Stomach smooth muscle (tissue), 2 donors: ENCODE results near the gene BAHCC1.

ENCODE experiments used
- H3K27ac ChIP-seq: one replicate; pipeline ENCODE4 v1.7.0; 2013; ENCODE audit warnings: mild to moderate bottlenecking, low read length, inconsistent platforms
- H3K27me3 ChIP-seq, 2 donors: one replicate each; pipeline ENCODE4 v1.7.0; 2013; ENCODE audit warnings: low read length in 2 of 2; ENCODE audit not compliant: insufficient read depth in 2 of 2, control insufficient read depth in 1 of 2
- H3K36me3 ChIP-seq, 2 donors: one replicate each; pipeline ENCODE4 v1.7.0; 2013; ENCODE audit warnings: low read length in 2 of 2; ENCODE audit not compliant: control insufficient read depth in 2 of 2, insufficient read depth in 2 of 2
- H3K4me1 ChIP-seq: one replicate; pipeline ENCODE4 v1.7.0; 2013; ENCODE audit warnings: low read length; ENCODE audit not compliant: control insufficient read depth, insufficient read depth
- H3K4me3 ChIP-seq, 2 donors: one replicate each; pipeline ENCODE4 v1.7.0; 2013; ENCODE audit warnings: low read length in 2 of 2
- H3K9ac ChIP-seq, 2 donors: one replicate each; pipeline ENCODE4 v1.7.0; 2013; ENCODE audit warnings: low read length in 2 of 2, mild to moderate bottlenecking in 1 of 2
- H3K9me3 ChIP-seq, 2 donors: one replicate each; pipeline ENCODE4 v1.7.0; 2013; ENCODE audit warnings: low read length in 2 of 2; ENCODE audit not compliant: control insufficient read depth in 2 of 2
- donor health status: healthy.
- donor health status: Pancreatic carcinoma.

Gene BAHCC1

GRCh38 chr17:81440051-81440471 lies 44.8 kb downstream of the BAHCC1 start:
- Histone ChIP-seq H3K4me1 (peaks cover 17% of the 10 kb centered on the region), H3K27me3 (no peaks in the 10 kb centered on the region), H3K4me3 (no peak overlapping the region), H3K27ac (no peak overlapping the region), H3K36me3 (no peaks in the 10 kb centered on the region), H3K9ac (no peak overlapping the region), H3K9me3 (no peaks in the 10 kb centered on the region)

- no peak overlapping the region for H3K27ac ChIP-seq
- H3K27me3 ChIP-seq: no peaks in the 10 kb centered on the region
- peaks cover 14% of the 10 kb centered on the region for H3K4me1 ChIP-seq
- no peak overlapping the region for H3K9ac ChIP-seq
- H3K4me3 ChIP-seq: no peak overlapping the region
- H3K9me3 ChIP-seq: no peaks in the 10 kb centered on the region
- H3K36me3 ChIP-seq: no peaks in the 10 kb centered on the region
These were observed 45.4 kb downstream of the BAHCC1 start for GRCh38 chr17:81440511-81441244.

- Histone ChIP-seq H3K27me3 (no peaks in the 10 kb centered on the region), H3K9me3 (no peaks in the 10 kb centered on the region), H3K9ac (no peak overlapping the region), H3K36me3 (no peaks in the 10 kb centered on the region), H3K27ac (no peak overlapping the region), H3K4me3 (no peak overlapping the region), H3K4me1 (peaks cover under 1% of the 10 kb centered on the region)
These were observed 47.5 kb downstream of the BAHCC1 start for GRCh38 chr17:81442791-81443190.

GRCh38 chr17:81443269-81443668 lies 48.0 kb downstream of the BAHCC1 start:
- Histone ChIP-seq H3K27me3 (no peaks in the 10 kb centered on the region), H3K36me3 (no peaks in the 10 kb centered on the region), H3K27ac (no peak overlapping the region), H3K4me1 (no peaks in the 10 kb centered on the region), H3K9ac (no peak overlapping the region), H3K9me3 (no peaks in the 10 kb centered on the region), H3K4me3 (no peak overlapping the region)

GRCh38 chr17:81444610-81445339 lies 49.5 kb downstream of the BAHCC1 start:
- Histone ChIP-seq H3K4me1 (no peaks in the 10 kb centered on the region), H3K27me3 (no peaks in the 10 kb centered on the region), H3K9ac (no peak overlapping the region), H3K9me3 (no peaks in the 10 kb centered on the region), H3K27ac (no peak overlapping the region), H3K4me3 (no peak overlapping the region), H3K36me3 (no peaks in the 10 kb centered on the region)

GRCh38 chr17:81445642-81446503 lies 50.6 kb downstream of the BAHCC1 start:
- Histone ChIP-seq H3K4me1 (no peaks in the 10 kb centered on the region), H3K9me3 (no peaks in the 10 kb centered on the region), H3K4me3 (no peak overlapping the region), H3K36me3 (no peaks in the 10 kb centered on the region), H3K27me3 (no peaks in the 10 kb centered on the region), H3K9ac (no peak overlapping the region), H3K27ac (no peak overlapping the region)

DNA sequence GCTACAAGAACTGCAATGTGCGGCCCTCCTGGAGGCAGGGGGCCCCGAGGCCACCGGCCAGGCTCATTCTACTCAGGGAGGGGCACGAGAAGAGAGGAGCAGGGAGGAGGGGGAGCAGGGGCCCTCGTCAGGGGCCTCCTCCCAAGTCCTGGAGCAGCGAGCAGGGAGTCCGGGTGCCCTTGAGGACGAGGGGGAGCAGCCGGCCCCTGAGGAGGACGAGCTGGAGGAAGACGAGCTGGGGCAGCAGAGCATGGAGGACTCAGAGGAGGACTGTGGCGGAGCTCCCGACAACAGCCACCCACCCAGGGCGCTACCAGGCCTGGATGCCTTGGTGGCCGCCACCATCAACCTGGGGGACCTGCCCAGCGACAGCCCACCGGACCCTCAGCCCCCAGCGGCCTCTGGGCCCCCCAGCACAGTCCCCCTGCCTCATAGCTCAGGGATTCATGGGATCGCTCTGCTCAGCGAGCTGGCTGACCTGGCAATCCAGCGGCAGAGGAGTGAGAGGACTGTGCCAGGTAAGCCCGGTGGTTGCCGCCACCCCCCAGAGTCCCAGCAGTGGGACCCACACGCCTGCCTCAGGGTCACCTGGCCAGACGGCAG lies 52.2 kb downstream of the BAHCC1 start:
- Histone ChIP-seq H3K36me3 (no peaks in the 10 kb centered on the region), H3K4me3 (no peak overlapping the region), H3K27ac (no peak overlapping the region), H3K9me3 (no peaks in the 10 kb centered on the region), H3K27me3 (no peaks in the 10 kb centered on the region), H3K4me1 (no peaks in the 10 kb centered on the region), H3K9ac (no peak overlapping the region)

DNA sequence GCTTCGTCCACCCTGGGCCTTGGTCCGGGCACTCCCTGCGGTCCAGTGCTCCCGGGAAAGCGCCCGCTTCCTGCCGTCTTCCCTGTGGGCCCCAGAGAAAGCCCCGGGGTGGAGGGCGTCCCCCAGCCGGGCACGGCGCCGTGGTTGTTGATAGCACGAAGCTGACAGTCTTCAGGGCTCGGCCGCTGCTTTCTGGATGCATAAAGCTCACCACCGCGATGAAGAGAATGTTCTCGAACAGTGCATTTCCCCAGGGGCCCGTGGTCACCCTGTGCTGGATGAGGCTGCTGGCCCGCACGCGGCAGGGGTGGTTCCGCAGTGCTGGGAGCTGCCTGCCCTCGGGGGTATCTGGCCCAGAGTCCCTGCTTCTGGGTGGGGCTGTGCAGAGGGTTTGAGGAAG lies 53.2 kb downstream of the BAHCC1 start:
- Histone ChIP-seq H3K4me1 (no peaks in the 10 kb centered on the region), H3K9ac (no peak overlapping the region), H3K4me3 (no peak overlapping the region), H3K9me3 (no peaks in the 10 kb centered on the region), H3K27ac (no peak overlapping the region), H3K36me3 (no peaks in the 10 kb centered on the region), H3K27me3 (no peaks in the 10 kb centered on the region)

- Histone ChIP-seq H3K4me1 (no peaks in the 10 kb centered on the region), H3K9ac (no peak overlapping the region), H3K36me3 (no peaks in the 10 kb centered on the region), H3K27me3 (no peaks in the 10 kb centered on the region), H3K27ac (no peak overlapping the region), H3K9me3 (no peaks in the 10 kb centered on the region), H3K4me3 (no peak overlapping the region)
These were observed 53.7 kb downstream of the BAHCC1 start for GRCh38 chr17:81448950-81449349.

DNA sequence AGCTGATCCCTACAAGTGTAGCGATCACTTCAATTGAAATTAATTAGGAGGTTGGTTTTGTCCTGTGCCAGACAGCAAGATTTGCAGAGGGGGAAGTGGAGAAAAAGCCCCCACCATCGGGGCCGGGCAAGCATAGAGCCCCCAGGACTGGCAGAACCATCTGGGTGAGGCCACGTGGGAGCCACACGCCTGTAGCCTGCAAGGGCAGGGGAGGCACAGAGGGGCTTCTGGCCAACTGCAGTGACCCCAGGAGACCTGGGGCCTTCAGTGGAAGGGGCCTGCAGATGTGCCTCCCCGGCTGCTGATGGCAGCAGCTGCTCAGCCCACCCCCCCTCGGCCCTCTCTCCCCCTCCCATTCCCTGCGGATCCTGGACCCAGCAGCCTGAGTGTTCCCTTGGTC lies 54.1 kb downstream of the BAHCC1 start:
- Histone ChIP-seq H3K4me1 (no peaks in the 10 kb centered on the region), H3K4me3 (no peak overlapping the region), H3K9ac (no peak overlapping the region), H3K27me3 (no peaks in the 10 kb centered on the region), H3K9me3 (no peaks in the 10 kb centered on the region), H3K27ac (no peak overlapping the region), H3K36me3 (no peaks in the 10 kb centered on the region)
